IMR-90 (cell line): ENCODE data around the gene SNED1. TPM values are rescaled to one million over a fixed set of nuclear protein-coding genes. Genes with fewer than 3 reads are reported as not detected.

Experiments
- ATAC-seq: fragments of 200-7000 bp; cut with Tn5 transposase; 2 replicates; pipeline ENCODE4 v1.9.1; 2020; ENCODE audit warnings: low read depth, mild to moderate bottlenecking, moderate library complexity
- BruUV-seq: library from RNA; stranded (reverse); fragments of 400-500 nt; replicated peaks from 2 replicates; lab custom pipeline; 2021; lab: Mats Ljungman, UMichigan
- CTCF ChIA-PET: fragments of 300-600 bp; formaldehyde crosslinking; extraction: SDS; loops from one replicate; lab custom pipeline; 2021; ENCODE audit warnings: antibody characterized with exemption; lab: Yijun Ruan, JAX
- POLR2A ChIA-PET: fragments of 300-600 bp; sonication (Branson Sonifier 250); formaldehyde crosslinking; loops from one replicate; lab custom pipeline; 2022; ENCODE audit warnings: antibody characterized with exemption; ENCODE audit not compliant: unreplicated experiment; lab: Charles Lee
- DNase-seq: peaks from one replicate; pipeline ENCODE4 v3.0.0; 2013
- H2AFZ ChIP-seq: replicated peaks from 2 replicates; pipeline ENCODE3; 2013; ENCODE audit warnings: low read length, mild to moderate bottlenecking; ENCODE audit not compliant: poor library complexity
- H2AK5ac ChIP-seq: 2 replicates; pipeline ENCODE4 v1.6.1; 2013; ENCODE audit warnings: low read depth, low read length, inconsistent platforms
- H2AK9ac ChIP-seq: replicated peaks from 2 replicates; pipeline ENCODE3; 2013; ENCODE audit warnings: mild to moderate bottlenecking, low read depth, low read length, moderate library complexity; ENCODE audit not compliant: poor library complexity
- H2BK120ac ChIP-seq: 2 replicates; pipeline ENCODE4 v1.6.1; 2013; ENCODE audit warnings: low read depth, low read length, inconsistent platforms
- H2BK15ac ChIP-seq: 3 replicates; pipeline ENCODE4 v1.6.1; 2013; ENCODE audit warnings: low read depth, low read length, inconsistent platforms
- H2BK20ac ChIP-seq: 2 replicates; pipeline ENCODE4 v1.6.1; 2013; ENCODE audit warnings: low read depth, mild to moderate bottlenecking, inconsistent platforms, low read length, moderate library complexity
- H2BK5ac ChIP-seq: 2 replicates; pipeline ENCODE4 v1.6.1; 2013; ENCODE audit warnings: mild to moderate bottlenecking, low read depth, low read length, inconsistent platforms; ENCODE audit not compliant: poor library complexity, severe bottlenecking
- H3K14ac ChIP-seq: replicated peaks from 2 replicates; pipeline ENCODE4 v1.6.1; 2013; ENCODE audit warnings: low read depth, low read length, inconsistent platforms
- H3K18ac ChIP-seq: 2 replicates; pipeline ENCODE4 v1.6.1; 2013; ENCODE audit warnings: low read depth, low read length, control low read depth
- H3K23ac ChIP-seq: 2 replicates; pipeline ENCODE4 v1.6.1; 2013; ENCODE audit warnings: low read depth, low read length, inconsistent platforms
- H3K27ac ChIP-seq: 2 replicates; pipeline ENCODE4 v1.5.1; 2013; ENCODE audit warnings: mild to moderate bottlenecking, control low read depth, low read length; ENCODE audit not compliant: insufficient read depth
- H3K27me3 ChIP-seq: 2 replicates; pipeline ENCODE4 v1.6.1; 2013; ENCODE audit warnings: low read length; ENCODE audit not compliant: control insufficient read depth, insufficient read depth
- H3K36me3 ChIP-seq: 2 replicates; pipeline ENCODE4 v1.6.1; 2013; ENCODE audit warnings: low read length, mixed read lengths; ENCODE audit not compliant: control insufficient read depth, insufficient read depth
- H3K4ac ChIP-seq: 2 replicates; pipeline ENCODE4 v1.6.1; 2013; ENCODE audit warnings: low read depth, low read length, inconsistent platforms
- H3K4me1 ChIP-seq: 2 replicates; pipeline ENCODE4 v1.6.1; 2013; ENCODE audit warnings: low read length, mixed read lengths; ENCODE audit not compliant: control insufficient read depth, insufficient read depth
- H3K4me2 ChIP-seq: 2 replicates; pipeline ENCODE4 v1.6.1; 2013; ENCODE audit warnings: low read depth, mild to moderate bottlenecking, control low read depth, low read length, moderate library complexity
- H3K4me3 ChIP-seq: 2 replicates; pipeline ENCODE4 v1.5.1; 2013; ENCODE audit warnings: low read depth, mild to moderate bottlenecking, control low read depth, low read length, moderate library complexity; ENCODE audit not compliant: insufficient read depth
- H3K56ac ChIP-seq: 2 replicates; pipeline ENCODE4 v1.6.1; 2013; ENCODE audit warnings: low read length, inconsistent platforms; ENCODE audit not compliant: insufficient read depth; ENCODE audit errors: extremely low read depth
- H3K79me1 ChIP-seq, 2 experiments: 2 replicates each; pipeline ENCODE4 v1.6.1; 2013; ENCODE audit warnings: low read length in 2 of 2, inconsistent platforms in 1 of 2, low read depth in 1 of 2
- H3K9ac ChIP-seq: 2 replicates; pipeline ENCODE4 v1.6.1; 2013; ENCODE audit warnings: low read depth, low read length, control low read depth
- H3K9me1 ChIP-seq: 2 replicates; pipeline ENCODE4 v1.6.1; 2013; ENCODE audit warnings: low read length, inconsistent platforms; ENCODE audit not compliant: insufficient read depth
- H3K9me3 ChIP-seq: 2 replicates; pipeline ENCODE4 v1.6.1; 2013; ENCODE audit warnings: low read length; ENCODE audit not compliant: control insufficient read depth, insufficient read depth
- H4K20me1 ChIP-seq: 2 replicates; pipeline ENCODE4 v1.6.1; 2013; ENCODE audit warnings: low read length, inconsistent platforms; ENCODE audit not compliant: insufficient read depth
- H4K5ac ChIP-seq: 2 replicates; pipeline ENCODE4 v1.6.1; 2013; ENCODE audit warnings: mild to moderate bottlenecking, low read depth, low read length, control low read depth
- H4K8ac ChIP-seq, 2 experiments: 2 replicates each; pipeline ENCODE4 v1.6.1; 2013; ENCODE audit warnings: low read depth in 2 of 2, low read length in 2 of 2, control low read depth in 1 of 2, inconsistent platforms in 1 of 2
- H4K91ac ChIP-seq: 2 replicates; pipeline ENCODE4 v1.6.1; 2013; ENCODE audit warnings: low read depth, low read length, inconsistent platforms; ENCODE audit not compliant: insufficient read depth
- BHLHE40 ChIP-seq: fragments of 150-350 bp; IDR thresholded peaks from 2 replicates; pipeline ENCODE4 v1.6.1; 2016; ENCODE audit warnings: mild to moderate bottlenecking, low read depth, low read length
- CEBPB ChIP-seq: IDR thresholded peaks from 2 replicates; pipeline ENCODE4 v1.6.1; 2012; ENCODE audit warnings: low read depth, low read length, improper control_type of control experiment
- CHD1 ChIP-seq: IDR thresholded peaks from 2 replicates; pipeline ENCODE4 v1.6.1; 2012; ENCODE audit warnings: low read depth, low read length, improper control_type of control experiment
- MAFK ChIP-seq: IDR thresholded peaks from 2 replicates; pipeline ENCODE4 v1.6.1; 2012; ENCODE audit warnings: low read depth, low read length, improper control_type of control experiment
- MXI1 ChIP-seq: IDR thresholded peaks from 2 replicates; pipeline ENCODE4 v1.6.1; 2012; ENCODE audit warnings: low read depth, mild to moderate bottlenecking, low read length, moderate library complexity, borderline replicate concordance
- NFE2L2 ChIP-seq: fragments of 150-350 bp; IDR thresholded peaks from 2 replicates; pipeline ENCODE4 v1.6.1; 2016; ENCODE audit warnings: low read depth, mild to moderate bottlenecking, low read length
- POLR2A ChIP-seq: IDR thresholded peaks from 2 replicates; pipeline ENCODE4 v1.6.1; 2012; ENCODE audit warnings: mild to moderate bottlenecking, low read depth, low read length
- RAD21 ChIP-seq: IDR thresholded peaks from 2 replicates; pipeline ENCODE4 v1.6.1; 2012; ENCODE audit warnings: low read length, improper control_type of control experiment
- RFX5 ChIP-seq: IDR thresholded peaks from 2 replicates; pipeline ENCODE4 v1.8.0; 2012; ENCODE audit warnings: low read depth, mild to moderate bottlenecking, low read length, moderate library complexity
- SMC3 ChIP-seq: fragments of 150-350 bp; IDR thresholded peaks from 2 replicates; pipeline ENCODE4 v1.6.1; 2016; ENCODE audit warnings: low read depth, mild to moderate bottlenecking, antibody characterized with exemption, low read length, moderate library complexity
- USF2 ChIP-seq: fragments of 150-350 bp; IDR thresholded peaks from 2 replicates; pipeline ENCODE4 v1.6.1; 2017; ENCODE audit warnings: mild to moderate bottlenecking, antibody characterized with exemption, low read length, low read depth
- WGBS, 2 experiments: methylation state at CpG; one replicate each; pipeline versions ENCODE4 v1.1.5 to v1.1.7; 2013; ENCODE audit warnings: missing lambda C conversion rate in 2 of 2; ENCODE audit not compliant: insufficient read length in 1 of 2; ENCODE audit errors: extremely low coverage in 2 of 2; 5-methylcytosine and 5-hydroxymethylcytosine counted together
- dilution Hi-C: fragments of 300-500 bp; cut with HindIII; formaldehyde crosslinking; loops from one replicate; pipeline ENCODE4 v1.14.3; 2018; ENCODE audit warnings: low sequenced_read_pairs; ENCODE audit not compliant: unreplicated experiment
- in situ Hi-C: fragments of 300-500 bp; cut with MboI; formaldehyde crosslinking; loops from 3 replicates; pipeline ENCODE4 v1.14.3; 2019; ENCODE audit warnings: low sequenced_read_pairs, inconsistent platforms, mixed read lengths
- intact Hi-C: fragments of 100-400 bp; cut with micrococcal nuclease; formaldehyde crosslinking; loops from 2 replicates; pipeline ENCODE4 v1.10.0; 2022
- polyA plus RNA-seq, 3 experiments: library from polyadenylated mRNA; depleted of rRNA; stranded (reverse); fragments of >200 nt; gene quantifications; 2 replicates each; pipeline ENCODE4 v1.2.3, GENCODE V29; 2012; ENCODE audit warnings: low replicate concordance in 1 of 3
- total RNA-seq: library from RNA; depleted of rRNA; stranded (reverse); fragments of >200 nt; gene quantifications from 2 replicates; pipeline ENCODE4 v1.2.3, GENCODE V29; 2012
- TF ChIP-seq, protein P1 (sequence below): fragments of 150-350 bp; IDR thresholded peaks from 2 replicates; pipeline ENCODE4 v1.6.1; 2016; ENCODE audit warnings: low read depth, mild to moderate bottlenecking, low read length, moderate library complexity, borderline replicate concordance
- TF ChIP-seq, protein P2 (sequence below): conservative IDR thresholded peaks from 2 replicates; pipeline ENCODE4 v1.5.1; 2012; ENCODE audit warnings: mild to moderate bottlenecking, low read depth, low read length, improper control_type of control experiment

SNED1 gene
- total and polyA plus RNA-seq, 2 of the 4 experiments (the other 2 are of a cell fraction) = 1.1 to 3.4 TPM

- TF ChIP-seq CHD1 = no peak
Measured at GRCh38 chr2:241087420-241088268, 89.2 kb downstream of the SNED1 start (continued).

DNA sequence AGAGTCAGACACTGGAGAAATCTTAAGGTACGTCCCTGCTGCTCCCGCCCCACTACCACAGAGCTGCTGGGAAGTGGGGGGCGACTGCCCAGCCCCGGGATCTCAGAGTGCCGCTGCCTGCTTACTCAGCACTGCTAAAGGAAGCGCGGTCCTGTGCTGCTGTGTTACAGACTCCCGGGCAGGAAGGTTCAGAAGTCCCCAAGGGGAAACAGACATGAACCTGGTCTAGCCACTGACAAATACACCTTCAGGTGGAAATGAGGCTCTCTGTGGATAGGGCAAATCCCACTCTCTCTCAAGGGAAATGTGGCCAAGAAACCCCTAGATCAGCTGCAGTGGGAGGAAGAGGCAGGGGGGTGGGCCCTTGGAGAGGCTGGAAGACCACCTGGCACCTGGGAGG lies 90.0 kb downstream of the SNED1 start:
- Histone ChIP-seq H3K18ac (no peak overlapping the region), H3K27me3 (no peaks in the 10 kb centered on the region), H2AFZ (no peak overlapping the region), H3K4me1 (no peaks in the 10 kb centered on the region), H3K27ac (no peak overlapping the region), H3K23ac (no peak overlapping the region), H4K20me1 (0 out of 2 replicates have a peak, but pooled peaks cover 2% of the 10 kb centered on the region), H3K4ac (no peak overlapping the region), H3K4me3 (no peak overlapping the region), H3K14ac (no peak overlapping the region), H3K9ac (no peak overlapping the region), H3K4me2 (no peak overlapping the region), H4K5ac (no peak overlapping the region), H2BK120ac (no peak overlapping the region), H2AK5ac (no peak overlapping the region), H2AK9ac (no peak overlapping the region), H3K9me3 (no peaks in the 10 kb centered on the region), H2BK15ac (no peak overlapping the region), H3K79me1 (peaks cover 0 to 6% of the 10 kb centered on the region in 2 experiments; a peak in 2 of 4 replicates), H4K8ac (no peak overlapping the region), H3K9me1 (no peaks in the 10 kb centered on the region), H3K56ac (no peak overlapping the region), H2BK5ac (no peak overlapping the region), H3K36me3 (peaks cover 47% of the 10 kb centered on the region), H4K91ac (no peak overlapping the region), H2BK20ac (no peak overlapping the region)
- 100% methylated on average over 1 of the region's 8 CpGs; no CpG with 5 or more reads in 1 of the 2 experiments for WGBS, 2 experiments
- CTCF ChIA-PET = no interaction called here
- no TSS peak for BruUV-seq
- no peak for DNase-seq
- POLR2A ChIA-PET = no interaction called here
- dilution Hi-C loops = no loop called here
- intact Hi-C loops = no loop called here
- ATAC-seq = no peak
- in situ Hi-C loops = no loop called here
- no peak for TF ChIP-seq CEBPB
- TF ChIP-seq BHLHE40 = no peak
- TF ChIP-seq SMC3 = no peak
- no peak for TF ChIP-seq RAD21
- TF ChIP-seq CHD1 = no peak
- no peak for TF ChIP-seq MAFK
- TF ChIP-seq, protein P1, sequence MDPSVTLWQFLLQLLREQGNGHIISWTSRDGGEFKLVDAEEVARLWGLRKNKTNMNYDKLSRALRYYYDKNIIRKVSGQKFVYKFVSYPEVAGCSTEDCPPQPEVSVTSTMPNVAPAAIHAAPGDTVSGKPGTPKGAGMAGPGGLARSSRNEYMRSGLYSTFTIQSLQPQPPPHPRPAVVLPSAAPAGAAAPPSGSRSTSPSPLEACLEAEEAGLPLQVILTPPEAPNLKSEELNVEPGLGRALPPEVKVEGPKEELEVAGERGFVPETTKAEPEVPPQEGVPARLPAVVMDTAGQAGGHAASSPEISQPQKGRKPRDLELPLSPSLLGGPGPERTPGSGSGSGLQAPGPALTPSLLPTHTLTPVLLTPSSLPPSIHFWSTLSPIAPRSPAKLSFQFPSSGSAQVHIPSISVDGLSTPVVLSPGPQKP = no peak
- TF ChIP-seq POLR2A = no peak
- TF ChIP-seq USF2 = no peak
- no peak for TF ChIP-seq MXI1
- TF ChIP-seq RFX5 = no peak
- TF ChIP-seq, protein P2, sequence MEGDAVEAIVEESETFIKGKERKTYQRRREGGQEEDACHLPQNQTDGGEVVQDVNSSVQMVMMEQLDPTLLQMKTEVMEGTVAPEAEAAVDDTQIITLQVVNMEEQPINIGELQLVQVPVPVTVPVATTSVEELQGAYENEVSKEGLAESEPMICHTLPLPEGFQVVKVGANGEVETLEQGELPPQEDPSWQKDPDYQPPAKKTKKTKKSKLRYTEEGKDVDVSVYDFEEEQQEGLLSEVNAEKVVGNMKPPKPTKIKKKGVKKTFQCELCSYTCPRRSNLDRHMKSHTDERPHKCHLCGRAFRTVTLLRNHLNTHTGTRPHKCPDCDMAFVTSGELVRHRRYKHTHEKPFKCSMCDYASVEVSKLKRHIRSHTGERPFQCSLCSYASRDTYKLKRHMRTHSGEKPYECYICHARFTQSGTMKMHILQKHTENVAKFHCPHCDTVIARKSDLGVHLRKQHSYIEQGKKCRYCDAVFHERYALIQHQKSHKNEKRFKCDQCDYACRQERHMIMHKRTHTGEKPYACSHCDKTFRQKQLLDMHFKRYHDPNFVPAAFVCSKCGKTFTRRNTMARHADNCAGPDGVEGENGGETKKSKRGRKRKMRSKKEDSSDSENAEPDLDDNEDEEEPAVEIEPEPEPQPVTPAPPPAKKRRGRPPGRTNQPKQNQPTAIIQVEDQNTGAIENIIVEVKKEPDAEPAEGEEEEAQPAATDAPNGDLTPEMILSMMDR = no peak
- TF ChIP-seq NFE2L2 = no peak
